Measurements from ENCODE around the gene ZNF205. TPM values are rescaled to one million over a fixed set of nuclear protein-coding genes. Genes with fewer than 3 reads are reported as not detected.

The ZNF205 gene
- total and polyA plus RNA-seq, 2 of the 13 experiments (the other 11 are each of a cell fraction or from before 2014, with no cell fraction given) = 5.8 to 10.2 TPM

DNA sequence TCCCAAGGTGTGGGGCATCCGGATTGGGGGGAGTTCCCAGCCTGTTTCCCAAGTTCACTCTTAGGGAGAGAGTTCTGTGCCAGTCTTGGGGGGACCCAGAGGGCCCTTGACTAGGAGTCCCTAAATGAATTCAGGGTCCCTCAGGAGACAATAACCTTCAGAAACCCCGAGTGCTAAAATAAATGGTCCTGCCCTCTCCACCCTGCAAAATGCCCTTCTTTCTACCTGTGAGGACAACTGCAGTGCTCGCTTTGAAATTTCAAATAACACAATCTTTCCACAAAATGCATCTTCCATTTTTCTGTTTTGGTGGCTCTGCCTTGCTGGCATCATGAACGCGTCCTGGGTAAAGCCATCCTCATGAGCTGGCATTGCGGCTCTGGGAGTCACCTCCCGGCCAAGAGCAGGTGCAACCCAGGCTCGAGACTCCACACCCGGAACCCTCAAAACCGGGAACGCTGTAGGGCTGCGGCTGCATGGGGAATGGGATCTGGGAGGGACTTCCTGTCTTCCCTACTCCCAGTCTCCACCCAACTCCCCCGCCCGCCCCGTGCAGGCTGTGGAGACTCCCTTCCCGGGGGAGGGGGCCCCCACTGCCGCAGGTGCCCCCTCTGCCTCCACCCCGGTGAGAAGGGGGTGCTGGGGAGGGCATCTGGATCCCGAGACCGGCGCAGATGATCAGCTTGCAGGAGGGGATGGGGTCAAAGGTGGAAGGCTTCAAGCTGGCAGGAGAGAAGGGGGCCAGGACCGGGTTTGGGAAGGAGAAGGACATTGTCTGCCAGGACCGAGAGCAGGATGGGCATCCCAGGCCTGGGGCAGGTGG lies at the start of gene ZNF205 (continued):
- TF ChIP-seq, protein P1, sequence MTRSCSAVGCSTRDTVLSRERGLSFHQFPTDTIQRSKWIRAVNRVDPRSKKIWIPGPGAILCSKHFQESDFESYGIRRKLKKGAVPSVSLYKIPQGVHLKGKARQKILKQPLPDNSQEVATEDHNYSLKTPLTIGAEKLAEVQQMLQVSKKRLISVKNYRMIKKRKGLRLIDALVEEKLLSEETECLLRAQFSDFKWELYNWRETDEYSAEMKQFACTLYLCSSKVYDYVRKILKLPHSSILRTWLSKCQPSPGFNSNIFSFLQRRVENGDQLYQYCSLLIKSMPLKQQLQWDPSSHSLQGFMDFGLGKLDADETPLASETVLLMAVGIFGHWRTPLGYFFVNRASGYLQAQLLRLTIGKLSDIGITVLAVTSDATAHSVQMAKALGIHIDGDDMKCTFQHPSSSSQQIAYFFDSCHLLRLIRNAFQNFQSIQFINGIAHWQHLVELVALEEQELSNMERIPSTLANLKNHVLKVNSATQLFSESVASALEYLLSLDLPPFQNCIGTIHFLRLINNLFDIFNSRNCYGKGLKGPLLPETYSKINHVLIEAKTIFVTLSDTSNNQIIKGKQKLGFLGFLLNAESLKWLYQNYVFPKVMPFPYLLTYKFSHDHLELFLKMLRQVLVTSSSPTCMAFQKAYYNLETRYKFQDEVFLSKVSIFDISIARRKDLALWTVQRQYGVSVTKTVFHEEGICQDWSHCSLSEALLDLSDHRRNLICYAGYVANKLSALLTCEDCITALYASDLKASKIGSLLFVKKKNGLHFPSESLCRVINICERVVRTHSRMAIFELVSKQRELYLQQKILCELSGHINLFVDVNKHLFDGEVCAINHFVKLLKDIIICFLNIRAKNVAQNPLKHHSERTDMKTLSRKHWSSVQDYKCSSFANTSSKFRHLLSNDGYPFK (CRISPR knock-in tag; IDR thresholded peaks at IDR 0.05; ENCODE audit: borderline replicate concordance) = no peak; the same call in 1 of the 2 replicates
- TF ChIP-seq ZNF580 (CRISPR knock-in tag; IDR thresholded peaks at IDR 0.05; ENCODE audit: borderline replicate concordance, low read depth) (peak; percentile 95), HOXA7 (CRISPR knock-in tag; IDR thresholded peaks at IDR 0.05) (0 out of 2 replicates have a peak, but pooled peaks have one; percentile 52), MTA1 (CRISPR knock-in tag; IDR thresholded peaks at IDR 0.05; ENCODE audit: borderline replicate concordance) (peak; percentile 84), ZNF18 (CRISPR knock-in tag; IDR thresholded peaks at IDR 0.05; ENCODE audit: insufficient replicate concordance) (no peak), ZNF180 (CRISPR knock-in tag; IDR thresholded peaks at IDR 0.05; ENCODE audit: borderline replicate concordance, low read depth) (no peak), CHD4 (IDR thresholded peaks at IDR 0.05; ENCODE audit: borderline replicate concordance, low read length) (no peak), ZBTB20 (CRISPR knock-in tag; IDR thresholded peaks at IDR 0.05; ENCODE audit: borderline replicate concordance, low read depth) (peak; percentile 71; the same call in 1 of the 2 replicates)
- TF ChIP-seq, protein P2, sequence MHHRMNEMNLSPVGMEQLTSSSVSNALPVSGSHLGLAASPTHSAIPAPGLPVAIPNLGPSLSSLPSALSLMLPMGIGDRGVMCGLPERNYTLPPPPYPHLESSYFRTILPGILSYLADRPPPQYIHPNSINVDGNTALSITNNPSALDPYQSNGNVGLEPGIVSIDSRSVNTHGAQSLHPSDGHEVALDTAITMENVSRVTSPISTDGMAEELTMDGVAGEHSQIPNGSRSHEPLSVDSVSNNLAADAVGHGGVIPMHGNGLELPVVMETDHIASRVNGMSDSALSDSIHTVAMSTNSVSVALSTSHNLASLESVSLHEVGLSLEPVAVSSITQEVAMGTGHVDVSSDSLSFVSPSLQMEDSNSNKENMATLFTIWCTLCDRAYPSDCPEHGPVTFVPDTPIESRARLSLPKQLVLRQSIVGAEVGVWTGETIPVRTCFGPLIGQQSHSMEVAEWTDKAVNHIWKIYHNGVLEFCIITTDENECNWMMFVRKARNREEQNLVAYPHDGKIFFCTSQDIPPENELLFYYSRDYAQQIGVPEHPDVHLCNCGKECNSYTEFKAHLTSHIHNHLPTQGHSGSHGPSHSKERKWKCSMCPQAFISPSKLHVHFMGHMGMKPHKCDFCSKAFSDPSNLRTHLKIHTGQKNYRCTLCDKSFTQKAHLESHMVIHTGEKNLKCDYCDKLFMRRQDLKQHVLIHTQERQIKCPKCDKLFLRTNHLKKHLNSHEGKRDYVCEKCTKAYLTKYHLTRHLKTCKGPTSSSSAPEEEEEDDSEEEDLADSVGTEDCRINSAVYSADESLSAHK (CRISPR knock-in tag; IDR thresholded peaks at IDR 0.05; ENCODE audit: borderline replicate concordance) = peak; percentile 68; the same call in 1 of the 2 replicates
- TF ChIP-seq, protein P3, sequence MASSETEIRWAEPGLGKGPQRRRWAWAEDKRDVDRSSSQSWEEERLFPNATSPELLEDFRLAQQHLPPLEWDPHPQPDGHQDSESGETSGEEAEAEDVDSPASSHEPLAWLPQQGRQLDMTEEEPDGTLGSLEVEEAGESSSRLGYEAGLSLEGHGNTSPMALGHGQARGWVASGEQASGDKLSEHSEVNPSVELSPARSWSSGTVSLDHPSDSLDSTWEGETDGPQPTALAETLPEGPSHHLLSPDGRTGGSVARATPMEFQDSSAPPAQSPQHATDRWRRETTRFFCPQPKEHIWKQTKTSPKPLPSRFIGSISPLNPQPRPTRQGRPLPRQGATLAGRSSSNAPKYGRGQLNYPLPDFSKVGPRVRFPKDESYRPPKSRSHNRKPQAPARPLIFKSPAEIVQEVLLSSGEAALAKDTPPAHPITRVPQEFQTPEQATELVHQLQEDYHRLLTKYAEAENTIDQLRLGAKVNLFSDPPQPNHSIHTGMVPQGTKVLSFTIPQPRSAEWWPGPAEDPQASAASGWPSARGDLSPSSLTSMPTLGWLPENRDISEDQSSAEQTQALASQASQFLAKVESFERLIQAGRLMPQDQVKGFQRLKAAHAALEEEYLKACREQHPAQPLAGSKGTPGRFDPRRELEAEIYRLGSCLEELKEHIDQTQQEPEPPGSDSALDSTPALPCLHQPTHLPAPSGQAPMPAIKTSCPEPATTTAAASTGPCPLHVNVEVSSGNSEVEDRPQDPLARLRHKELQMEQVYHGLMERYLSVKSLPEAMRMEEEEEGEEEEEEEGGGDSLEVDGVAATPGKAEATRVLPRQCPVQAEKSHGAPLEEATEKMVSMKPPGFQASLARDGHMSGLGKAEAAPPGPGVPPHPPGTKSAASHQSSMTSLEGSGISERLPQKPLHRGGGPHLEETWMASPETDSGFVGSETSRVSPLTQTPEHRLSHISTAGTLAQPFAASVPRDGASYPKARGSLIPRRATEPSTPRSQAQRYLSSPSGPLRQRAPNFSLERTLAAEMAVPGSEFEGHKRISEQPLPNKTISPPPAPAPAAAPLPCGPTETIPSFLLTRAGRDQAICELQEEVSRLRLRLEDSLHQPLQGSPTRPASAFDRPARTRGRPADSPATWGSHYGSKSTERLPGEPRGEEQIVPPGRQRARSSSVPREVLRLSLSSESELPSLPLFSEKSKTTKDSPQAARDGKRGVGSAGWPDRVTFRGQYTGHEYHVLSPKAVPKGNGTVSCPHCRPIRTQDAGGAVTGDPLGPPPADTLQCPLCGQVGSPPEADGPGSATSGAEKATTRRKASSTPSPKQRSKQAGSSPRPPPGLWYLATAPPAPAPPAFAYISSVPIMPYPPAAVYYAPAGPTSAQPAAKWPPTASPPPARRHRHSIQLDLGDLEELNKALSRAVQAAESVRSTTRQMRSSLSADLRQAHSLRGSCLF (CRISPR knock-in tag; IDR thresholded peaks at IDR 0.05; ENCODE audit: borderline replicate concordance) = no peak
- TF ChIP-seq, protein P4, sequence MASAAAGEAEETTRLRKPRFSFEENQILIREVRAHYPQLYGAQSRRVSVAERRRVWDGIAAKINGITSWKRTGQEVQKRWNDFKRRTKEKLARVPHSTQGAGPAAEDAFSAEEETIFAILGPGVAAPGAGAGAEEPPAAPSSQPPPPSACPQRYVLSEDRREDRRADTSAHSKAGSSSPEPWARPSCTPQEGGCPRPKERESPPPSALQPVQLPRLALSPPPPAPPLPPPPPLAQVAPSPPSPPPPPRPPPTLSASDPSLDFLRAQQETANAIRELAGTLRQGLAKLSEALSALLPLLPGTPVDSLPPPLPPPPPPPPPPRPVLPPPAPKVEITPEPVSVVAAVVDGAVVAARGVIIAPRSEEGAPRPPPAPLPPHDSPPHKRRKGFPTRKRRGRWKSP (CRISPR knock-in tag; IDR thresholded peaks at IDR 0.05) = no peak

Data from HepG2 (cell line).